GM23338 (cell line): ENCODE measurements around the gene VSIG4. TPM values are rescaled to one million over a fixed set of nuclear protein-coding genes. Genes with fewer than 3 reads are reported as not detected.

Experiments used
- ATAC-seq: fragments of 200-7000 bp; cut with Tn5 transposase; 3 replicates; pipeline ENCODE4 v1.9.1; 2020
- DNase-seq: peaks from one replicate; pipeline ENCODE4 v3.0.0-alpha.2; 2015; ENCODE audit warnings: low spot score
- H2AFZ ChIP-seq: fragments of 200-600 bp; sonication (generic); 2 replicates; pipeline ENCODE4 v1.8.0; 2016; ENCODE audit warnings: antibody characterized with exemption, mild to moderate bottlenecking, moderate library complexity
- H3F3A ChIP-seq: fragments of 200-600 bp; sonication (generic); replicated peaks from 2 replicates; pipeline ENCODE4 v1.8.0; 2017; ENCODE audit warnings: antibody characterized with exemption, mixed run types, low read depth
- H3K27ac ChIP-seq: fragments of 200-600 bp; sonication (generic); 2 replicates; pipeline ENCODE4 v1.6.1; 2016; ENCODE audit warnings: low read depth
- H3K27me3 ChIP-seq: fragments of 200-600 bp; sonication (generic); 2 replicates; pipeline ENCODE4 v1.8.0; 2016; ENCODE audit warnings: mild to moderate bottlenecking, mixed run types, moderate library complexity; ENCODE audit not compliant: insufficient read depth
- H3K36me3 ChIP-seq: fragments of 200-600 bp; sonication (generic); 2 replicates; pipeline ENCODE4 v1.8.0; 2016; ENCODE audit warnings: mild to moderate bottlenecking; ENCODE audit not compliant: insufficient read depth
- H3K4me1 ChIP-seq: fragments of 200-600 bp; sonication (generic); 2 replicates; pipeline ENCODE4 v1.8.0; 2016; ENCODE audit warnings: mild to moderate bottlenecking, moderate library complexity; ENCODE audit not compliant: insufficient read depth
- H3K4me2 ChIP-seq: fragments of 200-600 bp; sonication (generic); 2 replicates; pipeline ENCODE4 v1.7.1; 2017; ENCODE audit warnings: mixed run types
- H3K4me3 ChIP-seq: fragments of 200-600 bp; sonication (generic); 2 replicates; pipeline ENCODE4 v1.6.1; 2016; ENCODE audit warnings: mixed run types
- H3K79me2 ChIP-seq: fragments of 200-600 bp; sonication (generic); replicated peaks from 2 replicates; pipeline ENCODE4 v1.8.0; 2017; ENCODE audit warnings: mild to moderate bottlenecking; ENCODE audit not compliant: insufficient read depth
- H3K9me2 ChIP-seq: fragments of 200-600 bp; sonication (generic); 2 replicates; pipeline ENCODE4 v1.8.0; 2017; ENCODE audit not compliant: insufficient read depth
- H4K20me1 ChIP-seq: fragments of 200-600 bp; sonication (generic); replicated peaks from 2 replicates; pipeline ENCODE4 v1.8.0; 2017; ENCODE audit warnings: mild to moderate bottlenecking; ENCODE audit not compliant: insufficient read depth
- H3K27ac Mint-ChIP-seq: 2 replicates; pipeline ENCODE4 v1.8.0; 2020; ENCODE audit warnings: inconsistent platforms, mild to moderate bottlenecking, moderate library complexity, mixed read lengths
- H3K27me3 Mint-ChIP-seq: 3 replicates; pipeline ENCODE4 v1.8.0; 2022; ENCODE audit warnings: low read depth, mild to moderate bottlenecking, moderate library complexity, mixed read lengths, inconsistent platforms; ENCODE audit not compliant: insufficient read depth, poor library complexity
- H3K36me3 Mint-ChIP-seq: 3 replicates; pipeline ENCODE4 v1.8.0; 2021; ENCODE audit warnings: low read depth, mild to moderate bottlenecking, inconsistent platforms, moderate library complexity, mixed read lengths
- H3K4me1 Mint-ChIP-seq: 3 replicates; pipeline ENCODE4 v1.8.0; 2020; ENCODE audit warnings: mild to moderate bottlenecking, inconsistent platforms, mixed read lengths
- H3K4me3 Mint-ChIP-seq: 3 replicates; pipeline ENCODE4 v1.8.0; 2021; ENCODE audit warnings: moderate library complexity, mild to moderate bottlenecking, inconsistent platforms, mixed read lengths
- H3K9me3 Mint-ChIP-seq: 3 replicates; pipeline ENCODE4 v1.8.0; 2020; ENCODE audit warnings: moderate library complexity, mild to moderate bottlenecking, inconsistent platforms, mixed read lengths
- CREB1 ChIP-seq: fragments of 250-450 bp; sonication (Bioruptor Pico); IDR thresholded peaks from 2 replicates; pipeline ENCODE4 v1.5.0; 2020; ENCODE audit warnings: low read depth, mild to moderate bottlenecking, moderate library complexity
- EZH2 ChIP-seq: fragments of 200-600 bp; sonication (generic); IDR thresholded peaks from one replicate; pipeline ENCODE4 v1.8.0; 2017; ENCODE audit warnings: antibody characterized with exemption, mild to moderate bottlenecking, low read depth; ENCODE audit not compliant: unreplicated experiment
- EZH2phosphoT487 ChIP-seq: fragments of 200-600 bp; sonication (generic); IDR thresholded peaks from one replicate; pipeline ENCODE4 v1.8.1; 2018; ENCODE audit warnings: antibody characterized with exemption; ENCODE audit not compliant: unreplicated experiment
- JUNB ChIP-seq: IDR thresholded peaks from one replicate; pipeline ENCODE4 v1.6.1; 2016; ENCODE audit warnings: antibody characterized with exemption; ENCODE audit not compliant: unreplicated experiment
- NANOG ChIP-seq: IDR thresholded peaks from 2 replicates; pipeline ENCODE4 v1.6.1; 2016; ENCODE audit warnings: antibody characterized with exemption, borderline replicate concordance
- POLR2AphosphoS5 ChIP-seq: IDR thresholded peaks from 2 replicates; pipeline ENCODE4 v1.6.1; 2016; ENCODE audit warnings: antibody characterized with exemption, low read depth
- STAT1 ChIP-seq: IDR thresholded peaks from one replicate; pipeline ENCODE4 v1.6.1; 2016; ENCODE audit warnings: antibody characterized with exemption; ENCODE audit not compliant: unreplicated experiment
- ZNF114 ChIP-seq: fragments of 250-450 bp; sonication (Bioruptor Pico); IDR thresholded peaks from 2 replicates; pipeline ENCODE4 v1.5.0; 2020; ENCODE audit warnings: mild to moderate bottlenecking, moderate library complexity
- ZNF331 ChIP-seq: fragments of 250-450 bp; sonication (Bioruptor Pico); IDR thresholded peaks from 2 replicates; pipeline ENCODE4 v1.5.0; 2020; ENCODE audit warnings: low read depth, mild to moderate bottlenecking, moderate library complexity
- polyA plus RNA-seq: library from polyadenylated mRNA; unstranded; fragments of >200 nt; fragmentation: Nextera tagmentation; extraction: Ambion mirVana; gene quantifications from 2 replicates; pipeline ENCODE4 v1.2.1, GENCODE V29; 2016
- total RNA-seq: library from RNA; depleted of rRNA; stranded (reverse); fragments of >200 nt; shearing (Covaris generic); gene quantifications from 2 replicates; pipeline ENCODE4 v1.2.3, GENCODE V29; 2014
- TF ChIP-seq, protein P1 (sequence below), 2 experiments: fragments of 200-600 bp in 1 of 2; sonication (generic) in 1 of 2; conservative IDR thresholded peaks; 2 replicates each; pipeline versions ENCODE4 v1.5.1 to v1.6.1; 2016 to 2017; ENCODE audit warnings: antibody characterized with exemption in 2 of 2, low read depth in 2 of 2, mild to moderate bottlenecking in 2 of 2, moderate library complexity in 1 of 2
- TF ChIP-seq, protein P2 (sequence below): IDR thresholded peaks from one replicate; pipeline ENCODE4 v1.6.1; 2018; ENCODE audit warnings: antibody characterized with exemption; ENCODE audit not compliant: unreplicated experiment
- TF ChIP-seq, protein P3 (sequence below): IDR thresholded peaks from 2 replicates; pipeline ENCODE4 v1.6.1; 2016; ENCODE audit warnings: antibody characterized with exemption

Gene VSIG4
- total and polyA plus RNA-seq, 2 experiments from 2014 or later = not detected

DNA sequence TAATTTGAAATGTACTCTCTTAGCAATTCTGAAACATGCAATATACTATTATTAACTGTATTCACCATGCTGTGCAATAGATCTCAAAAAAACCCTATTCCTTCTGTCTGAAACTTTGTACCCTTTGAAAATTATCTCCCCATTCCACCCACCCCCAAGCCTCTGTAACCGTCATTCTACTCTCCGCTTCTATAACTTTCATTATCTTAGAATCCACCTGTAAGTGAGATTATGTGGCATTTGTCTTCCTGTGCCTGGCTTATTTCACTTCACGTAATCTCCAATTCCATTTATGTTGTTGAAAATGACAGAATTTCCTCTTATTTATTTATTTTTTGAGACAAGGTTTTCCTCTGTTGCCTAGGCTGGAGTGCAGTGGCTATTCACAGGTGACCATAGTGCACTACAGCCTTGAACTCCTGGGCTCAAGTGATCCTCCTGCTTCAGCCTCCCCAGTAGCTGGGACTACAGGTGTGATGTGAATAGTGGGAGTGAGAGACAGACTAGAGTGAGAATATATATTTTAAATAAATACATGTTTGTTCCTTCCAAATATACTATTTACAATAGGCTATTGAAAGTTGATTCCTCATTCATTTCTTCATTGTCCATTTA, 30.5 kb downstream of the VSIG4 start (continued):
- TF ChIP-seq, protein P1, sequence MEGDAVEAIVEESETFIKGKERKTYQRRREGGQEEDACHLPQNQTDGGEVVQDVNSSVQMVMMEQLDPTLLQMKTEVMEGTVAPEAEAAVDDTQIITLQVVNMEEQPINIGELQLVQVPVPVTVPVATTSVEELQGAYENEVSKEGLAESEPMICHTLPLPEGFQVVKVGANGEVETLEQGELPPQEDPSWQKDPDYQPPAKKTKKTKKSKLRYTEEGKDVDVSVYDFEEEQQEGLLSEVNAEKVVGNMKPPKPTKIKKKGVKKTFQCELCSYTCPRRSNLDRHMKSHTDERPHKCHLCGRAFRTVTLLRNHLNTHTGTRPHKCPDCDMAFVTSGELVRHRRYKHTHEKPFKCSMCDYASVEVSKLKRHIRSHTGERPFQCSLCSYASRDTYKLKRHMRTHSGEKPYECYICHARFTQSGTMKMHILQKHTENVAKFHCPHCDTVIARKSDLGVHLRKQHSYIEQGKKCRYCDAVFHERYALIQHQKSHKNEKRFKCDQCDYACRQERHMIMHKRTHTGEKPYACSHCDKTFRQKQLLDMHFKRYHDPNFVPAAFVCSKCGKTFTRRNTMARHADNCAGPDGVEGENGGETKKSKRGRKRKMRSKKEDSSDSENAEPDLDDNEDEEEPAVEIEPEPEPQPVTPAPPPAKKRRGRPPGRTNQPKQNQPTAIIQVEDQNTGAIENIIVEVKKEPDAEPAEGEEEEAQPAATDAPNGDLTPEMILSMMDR (conservative IDR thresholded peaks at IDR 0.05; ENCODE audit: low read depth in 2 of 2) = no peak
- TF ChIP-seq NANOG (no peak), EZH2 (no peak), CREB1 (CRISPR knock-in tag) (no peak)
- TF ChIP-seq, protein P2, sequence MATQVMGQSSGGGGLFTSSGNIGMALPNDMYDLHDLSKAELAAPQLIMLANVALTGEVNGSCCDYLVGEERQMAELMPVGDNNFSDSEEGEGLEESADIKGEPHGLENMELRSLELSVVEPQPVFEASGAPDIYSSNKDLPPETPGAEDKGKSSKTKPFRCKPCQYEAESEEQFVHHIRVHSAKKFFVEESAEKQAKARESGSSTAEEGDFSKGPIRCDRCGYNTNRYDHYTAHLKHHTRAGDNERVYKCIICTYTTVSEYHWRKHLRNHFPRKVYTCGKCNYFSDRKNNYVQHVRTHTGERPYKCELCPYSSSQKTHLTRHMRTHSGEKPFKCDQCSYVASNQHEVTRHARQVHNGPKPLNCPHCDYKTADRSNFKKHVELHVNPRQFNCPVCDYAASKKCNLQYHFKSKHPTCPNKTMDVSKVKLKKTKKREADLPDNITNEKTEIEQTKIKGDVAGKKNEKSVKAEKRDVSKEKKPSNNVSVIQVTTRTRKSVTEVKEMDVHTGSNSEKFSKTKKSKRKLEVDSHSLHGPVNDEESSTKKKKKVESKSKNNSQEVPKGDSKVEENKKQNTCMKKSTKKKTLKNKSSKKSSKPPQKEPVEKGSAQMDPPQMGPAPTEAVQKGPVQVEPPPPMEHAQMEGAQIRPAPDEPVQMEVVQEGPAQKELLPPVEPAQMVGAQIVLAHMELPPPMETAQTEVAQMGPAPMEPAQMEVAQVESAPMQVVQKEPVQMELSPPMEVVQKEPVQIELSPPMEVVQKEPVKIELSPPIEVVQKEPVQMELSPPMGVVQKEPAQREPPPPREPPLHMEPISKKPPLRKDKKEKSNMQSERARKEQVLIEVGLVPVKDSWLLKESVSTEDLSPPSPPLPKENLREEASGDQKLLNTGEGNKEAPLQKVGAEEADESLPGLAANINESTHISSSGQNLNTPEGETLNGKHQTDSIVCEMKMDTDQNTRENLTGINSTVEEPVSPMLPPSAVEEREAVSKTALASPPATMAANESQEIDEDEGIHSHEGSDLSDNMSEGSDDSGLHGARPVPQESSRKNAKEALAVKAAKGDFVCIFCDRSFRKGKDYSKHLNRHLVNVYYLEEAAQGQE = no peak

DNA sequence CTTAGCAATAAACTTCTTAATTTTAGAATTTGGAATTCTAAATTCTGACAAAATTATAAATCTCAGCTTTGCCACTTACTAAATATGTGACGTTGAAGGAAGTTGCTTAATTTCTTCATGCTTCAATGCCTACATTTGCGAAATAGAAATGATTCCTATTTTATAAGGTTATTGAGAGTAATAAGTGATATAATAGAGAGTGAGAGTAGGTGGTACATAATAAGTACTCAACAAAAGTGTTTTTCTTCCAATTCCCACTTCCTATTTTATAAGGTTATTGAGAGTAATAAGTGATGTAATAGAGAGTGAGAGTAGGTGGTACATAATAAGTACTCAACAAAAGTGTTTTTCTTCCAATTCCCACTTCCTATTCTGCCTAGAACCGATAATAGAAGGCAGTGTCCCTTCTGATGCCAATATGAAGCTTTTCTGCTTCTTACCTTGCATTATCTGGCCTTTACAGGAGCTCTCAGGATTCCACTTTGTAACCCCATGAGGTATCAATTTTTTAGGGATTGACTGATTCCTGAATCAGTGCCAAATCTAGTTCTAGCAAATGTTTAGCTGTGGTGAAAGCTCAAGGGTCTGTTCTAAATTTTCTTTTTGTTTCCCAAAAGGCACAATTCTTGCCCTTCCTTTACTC, 31.4 kb downstream of the VSIG4 start:
- Mint-ChIP-seq H3K4me1 (no peaks in the 10 kb centered on the region), H3K9me3 (no peaks in the 10 kb centered on the region), H3K27me3 (no peaks in the 10 kb centered on the region), H3K4me3 (no peak overlapping the region), H3K27ac (no peak overlapping the region), H3K36me3 (no peaks in the 10 kb centered on the region)
- no peak overlapping the region for H2AFZ ChIP-seq
- H3K9me2 ChIP-seq = no peaks in the 10 kb centered on the region
- no peaks in the 10 kb centered on the region for H3K27me3 ChIP-seq
- no peaks in the 10 kb centered on the region for H3K79me2 ChIP-seq
- ATAC-seq (no peak), DNase-seq (no peak)
- no peak overlapping the region for H3K4me3 ChIP-seq
- no peaks in the 10 kb centered on the region for H4K20me1 ChIP-seq
- H3K36me3 ChIP-seq = no peaks in the 10 kb centered on the region
- no peaks in the 10 kb centered on the region for H3K4me1 ChIP-seq
- no peak overlapping the region for H3K27ac ChIP-seq
- no peak overlapping the region for H3K4me2 ChIP-seq
- no peaks in the 10 kb centered on the region for H3F3A ChIP-seq
- TF ChIP-seq JUNB (no peak), CREB1 (CRISPR knock-in tag) (no peak), NANOG (no peak), EZH2phosphoT487 (no peak), POLR2AphosphoS5 (no peak), STAT1 (no peak), EZH2 (no peak), ZNF114 (CRISPR knock-in tag) (no peak), ZNF331 (no peak)
- TF ChIP-seq, protein P2 = no peak
- TF ChIP-seq, protein P1 (conservative IDR thresholded peaks at IDR 0.05; ENCODE audit: low read depth in 2 of 2) = no peak
- TF ChIP-seq, protein P3, sequence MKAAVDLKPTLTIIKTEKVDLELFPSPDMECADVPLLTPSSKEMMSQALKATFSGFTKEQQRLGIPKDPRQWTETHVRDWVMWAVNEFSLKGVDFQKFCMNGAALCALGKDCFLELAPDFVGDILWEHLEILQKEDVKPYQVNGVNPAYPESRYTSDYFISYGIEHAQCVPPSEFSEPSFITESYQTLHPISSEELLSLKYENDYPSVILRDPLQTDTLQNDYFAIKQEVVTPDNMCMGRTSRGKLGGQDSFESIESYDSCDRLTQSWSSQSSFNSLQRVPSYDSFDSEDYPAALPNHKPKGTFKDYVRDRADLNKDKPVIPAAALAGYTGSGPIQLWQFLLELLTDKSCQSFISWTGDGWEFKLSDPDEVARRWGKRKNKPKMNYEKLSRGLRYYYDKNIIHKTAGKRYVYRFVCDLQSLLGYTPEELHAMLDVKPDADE = no peak
